NCI-H2171 (cell line): ENCODE data around the gene ACOT8.
"Not testable (repeated sequence)": the region's sequence is repeated elsewhere in the genome, so short reads cannot be mapped to it uniquely, and the experiment has no call there.

Source experiments
- DNase-seq: peaks from one replicate; lab custom pipeline; 2025; lab: John Stamatoyannopoulos, UW

ACOT8 gene

DNA sequence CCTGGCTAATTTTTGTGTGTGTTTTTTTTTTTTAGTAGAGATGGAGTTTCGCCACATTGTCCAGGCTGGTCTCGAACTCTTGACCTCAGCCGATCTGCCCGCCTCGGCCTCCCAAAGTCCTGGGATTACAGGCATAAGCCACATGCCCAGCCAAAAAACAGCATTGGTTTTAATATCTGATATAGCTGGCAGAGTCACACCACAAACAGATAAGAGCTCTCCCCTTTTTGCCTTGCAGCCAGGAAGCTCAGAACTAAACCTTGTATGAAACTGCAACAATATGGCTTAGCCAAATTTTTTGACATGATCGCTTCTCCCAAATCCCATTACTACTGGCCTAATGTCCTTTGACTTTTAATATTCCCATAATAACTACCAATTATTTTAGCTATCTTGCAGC is 4.9 kb downstream of the ACOT8 start:
- DNase-seq: no peak

- no peak for DNase-seq
Measured at GRCh38 chr20:45851501-45851900, 5.7 kb downstream of the ACOT8 start.

DNA sequence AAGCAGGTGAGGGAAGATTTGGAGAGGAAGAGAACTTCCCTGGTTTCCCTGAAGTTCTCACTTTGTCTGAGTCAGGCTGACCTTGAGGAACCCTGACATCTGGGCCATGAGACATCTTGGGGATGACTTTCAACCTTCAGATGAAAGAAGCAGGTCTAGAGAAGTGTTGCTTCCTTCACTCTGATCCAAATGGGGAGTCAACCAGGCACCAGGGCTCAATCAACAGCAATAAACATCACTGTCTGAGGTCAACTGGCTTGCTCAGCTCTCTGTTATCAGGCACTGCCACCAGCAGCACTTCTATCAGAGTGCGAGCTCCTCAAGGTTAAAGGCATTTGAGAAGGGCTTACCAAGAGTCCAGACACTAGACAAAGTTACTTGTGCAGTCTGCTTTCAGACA is 6.3 kb downstream of the ACOT8 start:
- no peak for DNase-seq

- DNase-seq: no peak
Measured at GRCh38 chr20:45850238-45850637, 7.0 kb downstream of the ACOT8 start.

DNA sequence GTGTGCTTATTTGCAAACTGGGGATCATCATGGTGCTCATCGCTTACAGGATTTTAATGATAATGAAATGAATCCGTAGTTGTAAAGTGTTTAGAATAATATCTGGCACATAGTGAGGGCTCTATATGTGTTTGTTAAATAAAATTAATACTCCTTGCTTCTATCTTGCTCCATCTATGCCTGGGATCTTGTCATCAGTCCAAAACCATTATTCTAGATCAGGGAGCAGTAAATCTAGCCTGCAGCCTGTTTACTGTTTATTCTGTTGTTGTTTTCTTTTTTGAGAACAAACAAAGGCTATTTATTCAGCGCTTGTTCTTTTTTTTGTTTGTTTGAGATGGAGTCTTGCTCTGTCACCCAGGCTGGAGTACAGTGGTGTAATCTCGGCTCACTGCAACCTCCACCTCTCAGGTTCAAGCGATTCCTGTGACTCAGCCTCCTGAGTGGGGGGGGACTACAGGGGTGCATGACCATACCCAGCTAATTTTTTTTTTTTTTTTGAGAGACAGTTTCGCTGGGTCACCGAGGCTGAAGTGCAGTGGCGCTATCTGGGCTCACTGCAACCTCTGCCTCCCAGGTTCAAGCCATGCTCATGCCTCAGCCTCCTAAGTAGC is 8.1 kb downstream of the ACOT8 start:
- DNase-seq: no peak

- no peak for DNase-seq
Measured at GRCh38 chr20:45848421-45848820, 8.8 kb downstream of the ACOT8 start.

GRCh38 chr20:45845452-45845851 is 11.7 kb downstream of the ACOT8 start:
- DNase-seq: no peak

- no peak for DNase-seq
Measured at GRCh38 chr20:45843506-45843905, 13.7 kb downstream of the ACOT8 start.

GRCh38 chr20:45842169-45842812 is 14.9 kb downstream of the ACOT8 start:
- no peak for DNase-seq

GRCh38 chr20:45841407-45842129 is 15.6 kb downstream of the ACOT8 start:
- DNase-seq: no peak

DNA sequence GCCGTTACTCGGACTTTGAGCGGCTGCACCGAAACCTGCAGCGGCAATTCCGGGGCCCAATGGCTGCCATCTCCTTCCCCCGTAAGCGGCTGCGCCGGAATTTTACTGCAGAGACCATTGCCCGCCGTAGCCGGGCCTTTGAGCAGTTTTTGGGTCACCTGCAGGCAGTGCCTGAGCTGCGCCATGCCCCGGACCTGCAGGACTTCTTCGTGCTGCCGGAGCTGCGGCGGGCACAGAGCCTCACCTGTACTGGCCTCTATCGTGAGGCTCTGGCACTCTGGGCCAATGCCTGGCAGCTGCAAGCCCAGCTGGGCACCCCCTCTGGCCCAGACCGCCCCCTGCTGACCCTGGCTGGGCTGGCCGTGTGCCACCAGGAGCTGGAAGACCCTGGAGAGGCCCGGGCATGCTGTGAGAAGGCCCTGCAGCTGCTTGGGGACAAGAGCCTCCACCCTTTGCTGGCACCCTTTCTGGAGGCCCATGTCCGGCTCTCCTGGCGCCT is 16.4 kb downstream of the ACOT8 start:
- DNase-seq: no peak

- no peak for DNase-seq
Measured at GRCh38 chr20:45836841-45837240, 20.4 kb downstream of the ACOT8 start.

GRCh38 chr20:45835825-45836224 is 21.4 kb downstream of the ACOT8 start:
- no peak for DNase-seq

GRCh38 chr20:45835329-45835765 is 21.8 kb downstream of the ACOT8 start:
- no peak for DNase-seq

- no peak for DNase-seq
Measured at GRCh38 chr20:45834797-45835161, 22.4 kb downstream of the ACOT8 start.

DNA sequence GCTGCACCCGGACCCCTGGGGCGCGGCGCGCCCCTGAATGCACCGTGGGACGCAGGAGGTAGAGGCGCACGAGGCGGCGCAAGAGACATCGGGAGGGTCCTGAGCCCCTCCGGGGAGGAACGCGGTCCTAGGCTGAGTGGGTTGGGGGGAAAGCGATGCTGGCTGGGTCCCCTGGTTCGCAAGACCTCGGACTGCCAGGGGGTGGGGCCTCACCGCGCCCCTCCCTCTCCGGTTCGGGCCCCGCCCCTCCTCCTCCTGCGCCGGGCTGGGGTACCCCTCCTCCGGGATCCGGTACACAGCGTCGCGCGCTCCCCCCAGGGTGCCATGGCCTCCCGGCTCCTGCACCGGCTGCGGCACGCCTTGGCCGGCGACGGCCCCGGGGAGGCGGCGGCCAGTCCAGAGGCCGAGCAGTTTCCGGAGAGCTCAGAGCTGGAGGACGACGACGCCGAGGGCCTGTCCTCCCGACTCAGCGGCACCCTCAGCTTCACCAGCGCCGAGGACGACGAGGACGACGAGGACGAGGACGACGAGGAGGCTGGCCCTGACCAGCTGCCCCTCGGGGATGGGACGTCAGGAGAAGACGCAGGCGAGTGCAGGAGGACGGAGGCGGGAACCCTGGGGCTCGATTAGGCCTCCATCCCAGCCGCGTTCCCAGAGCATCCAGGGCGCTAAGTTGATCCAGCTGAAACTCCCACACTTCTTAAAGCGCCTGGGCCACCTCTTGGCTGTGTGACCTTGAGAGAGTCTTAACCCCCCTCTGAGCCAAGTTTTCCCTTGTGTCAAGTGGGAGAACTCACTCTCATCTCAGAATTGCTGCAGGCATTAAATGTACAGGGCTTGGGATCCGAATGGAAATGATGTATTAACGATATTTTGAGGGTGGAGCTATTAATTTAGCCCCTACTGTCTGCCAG is 23.1 kb downstream of the ACOT8 start:
- DNase-seq: no peak

- DNase-seq: peak; percentile 67
Measured at GRCh38 chr20:45833030-45833882, 23.9 kb downstream of the ACOT8 start, which contains the start of gene SNX21. Gene SNX21 (plus strand): TSS chr20:45833799. CDS start chr20:45833920, 121 bp downstream.

GRCh38 chr20:45832619-45833018 is 24.6 kb downstream of the ACOT8 start:
- DNase-seq: no peak

DNA sequence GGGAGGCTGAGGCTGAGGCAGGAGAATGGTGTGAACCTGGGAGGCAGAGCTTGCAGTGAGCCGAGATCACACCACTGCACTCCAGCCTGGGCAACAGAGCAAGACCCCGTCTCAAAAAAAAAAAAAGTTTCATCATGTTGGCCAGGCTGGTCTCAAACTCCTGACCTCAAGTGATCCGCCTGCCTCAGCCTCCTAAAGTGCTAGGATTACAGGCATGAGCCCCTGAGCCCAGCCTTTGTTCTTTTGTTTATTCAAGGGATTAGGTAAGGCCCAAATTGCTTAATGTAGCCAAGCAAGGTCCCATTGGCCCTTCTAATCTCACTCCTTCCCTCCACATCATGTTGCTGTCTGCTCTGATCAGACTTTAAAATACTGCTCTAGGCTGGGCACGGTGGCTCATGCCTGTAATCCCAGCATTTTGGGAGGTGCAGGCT is 27.5 kb downstream of the ACOT8 start:
- not testable (repeated sequence) for DNase-seq

DNA sequence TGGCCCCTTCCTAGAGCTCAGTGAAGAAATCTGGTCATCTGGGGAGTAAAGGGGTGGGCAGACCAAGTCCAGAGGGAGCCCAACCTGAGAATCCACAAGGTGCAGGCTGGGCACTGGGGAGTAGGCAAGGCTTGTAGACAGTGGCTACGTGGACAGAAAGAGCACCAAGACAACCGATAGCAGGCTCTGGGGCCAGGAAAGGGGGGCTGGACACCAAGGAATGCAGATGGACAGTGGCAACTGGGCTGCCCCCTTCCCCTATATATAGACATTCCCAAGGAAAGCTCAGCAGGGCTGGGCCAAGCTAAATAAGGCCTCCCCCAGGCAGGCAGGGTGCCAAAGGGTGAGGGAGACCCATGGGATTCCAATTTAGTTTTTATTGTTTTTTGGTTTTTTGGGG is 28.6 kb downstream of the ACOT8 start:
- no peak for DNase-seq

- no peak for DNase-seq
Measured at GRCh38 chr20:45827712-45828111, 29.5 kb downstream of the ACOT8 start.
